Astrocyte of the spinal cord (primary cell): ENCODE data around the gene RPL37A.

Source experiments
- DNase-seq: peaks from one replicate; pipeline ENCODE4 v3.0.0; 2011; ENCODE audit warnings: low read depth, low spot score
- H3K4me3 ChIP-seq: 2 replicates; pipeline ENCODE4 v1.5.1; 2011; ENCODE audit warnings: low read depth, mild to moderate bottlenecking, low read length, moderate library complexity
- in situ Hi-C: cut with HindIII; loops from 2 replicates; pipeline ENCODE4 v1.10.0; 2017; ENCODE audit warnings: low sequenced_read_pairs
- TF ChIP-seq, protein P1 (sequence below): IDR thresholded peaks from 2 replicates; pipeline ENCODE4 v1.5.1; 2012; ENCODE audit warnings: low read depth, mild to moderate bottlenecking, low read length, inconsistent platforms

RPL37A gene

GRCh38 chr2:216465579-216466195 lies 33.0 kb upstream of the RPL37A start:
- TF ChIP-seq, protein P1, sequence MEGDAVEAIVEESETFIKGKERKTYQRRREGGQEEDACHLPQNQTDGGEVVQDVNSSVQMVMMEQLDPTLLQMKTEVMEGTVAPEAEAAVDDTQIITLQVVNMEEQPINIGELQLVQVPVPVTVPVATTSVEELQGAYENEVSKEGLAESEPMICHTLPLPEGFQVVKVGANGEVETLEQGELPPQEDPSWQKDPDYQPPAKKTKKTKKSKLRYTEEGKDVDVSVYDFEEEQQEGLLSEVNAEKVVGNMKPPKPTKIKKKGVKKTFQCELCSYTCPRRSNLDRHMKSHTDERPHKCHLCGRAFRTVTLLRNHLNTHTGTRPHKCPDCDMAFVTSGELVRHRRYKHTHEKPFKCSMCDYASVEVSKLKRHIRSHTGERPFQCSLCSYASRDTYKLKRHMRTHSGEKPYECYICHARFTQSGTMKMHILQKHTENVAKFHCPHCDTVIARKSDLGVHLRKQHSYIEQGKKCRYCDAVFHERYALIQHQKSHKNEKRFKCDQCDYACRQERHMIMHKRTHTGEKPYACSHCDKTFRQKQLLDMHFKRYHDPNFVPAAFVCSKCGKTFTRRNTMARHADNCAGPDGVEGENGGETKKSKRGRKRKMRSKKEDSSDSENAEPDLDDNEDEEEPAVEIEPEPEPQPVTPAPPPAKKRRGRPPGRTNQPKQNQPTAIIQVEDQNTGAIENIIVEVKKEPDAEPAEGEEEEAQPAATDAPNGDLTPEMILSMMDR: no peak
- DNase-seq: no peak
- in situ Hi-C loops: no loop called here
- H3K4me3 ChIP-seq: no peak overlapping the region

DNA sequence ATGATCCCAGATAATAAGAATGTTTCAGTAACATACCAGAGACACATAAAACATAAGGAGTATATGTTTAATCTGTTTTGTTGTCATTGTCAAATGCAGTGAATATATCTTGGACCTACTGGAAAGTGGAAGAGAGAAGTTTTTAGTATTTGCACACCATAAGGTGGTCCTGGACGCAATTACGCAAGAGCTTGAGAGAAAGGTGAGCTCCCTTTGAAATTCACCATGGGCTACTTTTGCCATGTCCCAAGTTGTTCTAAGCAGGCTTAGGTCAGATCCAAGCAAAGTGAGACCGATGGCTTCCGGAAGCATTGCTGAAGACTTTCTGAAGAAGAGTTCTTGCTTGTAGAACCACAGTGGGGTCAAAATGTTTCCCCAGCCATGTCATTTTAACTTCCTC lies 30.8 kb upstream of the RPL37A start:
- no peak overlapping the region for H3K4me3 ChIP-seq
- TF ChIP-seq, protein P1: no peak
- DNase-seq: no peak
- in situ Hi-C loops: no loop called here

DNA sequence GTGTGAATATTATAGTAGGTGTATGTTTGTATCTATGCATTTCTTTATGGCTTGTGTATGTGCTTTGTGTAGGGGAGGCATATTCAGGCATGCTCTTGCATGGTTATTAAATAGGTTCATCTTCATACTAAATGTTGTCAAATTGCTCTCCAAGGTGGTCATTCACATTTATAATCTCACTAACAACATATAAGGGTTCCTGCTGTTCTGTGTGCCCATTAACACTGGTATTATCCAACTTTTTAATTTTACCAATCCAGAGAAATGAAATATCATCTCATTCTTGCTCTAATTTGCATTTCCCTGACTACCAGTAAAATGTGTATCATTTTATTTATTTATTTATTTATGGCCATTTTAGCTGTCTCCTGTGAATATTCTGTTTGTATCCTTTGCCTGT lies 29.0 kb upstream of the RPL37A start:
- H3K4me3 ChIP-seq: no peak overlapping the region
- TF ChIP-seq, protein P1: no peak
- in situ Hi-C loops: no loop called here
- no peak for DNase-seq

- H3K4me3 ChIP-seq: no peak overlapping the region
- in situ Hi-C loops: no loop called here
- no peak for DNase-seq
- TF ChIP-seq, protein P1: no peak
Observed at GRCh38 chr2:216473187-216473586, 25.5 kb upstream of the RPL37A start.

DNA sequence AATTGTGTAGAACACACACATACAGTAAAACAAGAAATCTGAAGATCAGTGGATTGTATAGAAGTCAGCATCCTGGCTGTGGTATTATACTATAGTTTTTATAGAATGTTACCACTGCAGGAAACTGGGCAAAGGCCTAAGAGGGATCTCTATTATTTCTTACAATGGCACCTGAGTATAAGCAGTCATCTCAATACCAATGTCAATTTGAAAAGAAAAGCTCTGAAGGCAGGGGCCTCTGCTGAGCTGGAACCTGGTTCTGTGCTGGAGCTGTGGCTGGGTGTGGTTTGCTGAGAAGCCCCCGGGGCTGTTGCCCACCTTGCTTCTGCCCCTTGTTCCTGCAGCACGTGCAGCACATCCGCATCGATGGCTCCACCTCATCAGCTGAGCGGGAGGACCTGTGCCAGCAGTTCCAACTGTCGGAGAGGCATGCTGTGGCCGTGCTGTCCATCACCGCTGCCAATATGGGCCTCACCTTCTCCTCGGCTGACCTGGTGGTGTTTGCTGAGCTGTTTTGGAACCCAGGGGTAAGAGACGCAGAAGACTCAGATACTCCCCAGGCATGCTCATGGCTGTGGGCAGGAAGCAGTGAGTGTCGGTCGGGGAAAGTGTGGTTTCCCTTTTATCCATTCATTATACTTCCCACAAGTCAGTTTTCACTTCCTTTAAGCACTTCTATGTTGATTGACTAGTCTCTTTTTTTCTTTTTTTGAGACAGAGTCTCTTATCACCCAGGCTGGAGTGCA lies 23.5 kb upstream of the RPL37A start:
- in situ Hi-C loops: no loop called here
- TF ChIP-seq, protein P1: no peak
- no peak for DNase-seq
- no peak overlapping the region for H3K4me3 ChIP-seq

DNA sequence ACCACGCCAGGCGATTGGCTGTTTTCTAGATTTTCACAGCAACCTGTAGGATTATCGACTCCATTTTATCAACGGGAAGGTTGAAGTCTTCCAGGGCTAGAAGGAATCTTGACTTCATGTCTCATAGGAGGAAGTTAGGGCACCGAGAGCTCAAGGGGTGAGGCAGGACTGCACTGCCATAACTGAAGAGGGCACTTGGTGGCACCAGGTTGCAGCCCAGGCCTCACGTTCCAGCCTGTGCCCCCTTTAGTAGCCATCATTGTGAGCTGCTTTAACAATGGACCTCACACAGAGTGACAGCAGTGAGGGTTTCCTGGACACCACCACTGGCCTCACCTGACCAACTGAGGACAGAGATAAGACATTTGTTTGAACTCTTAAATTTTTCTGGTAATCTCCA lies 22.9 kb upstream of the RPL37A start:
- TF ChIP-seq, protein P1: no peak
- no peak overlapping the region for H3K4me3 ChIP-seq
- no peak for DNase-seq
- in situ Hi-C loops: no loop called here
